ENCODE results near the gene RHBDF1. TPM values are rescaled to one million over a fixed set of nuclear protein-coding genes. Genes with fewer than 3 reads are reported as not detected.

The RHBDF1 gene
- total and polyA plus RNA-seq, 2 of the 13 experiments (the other 11 are each of a cell fraction or from before 2014, with no cell fraction given) = 5.4 to 26.9 TPM

DNA sequence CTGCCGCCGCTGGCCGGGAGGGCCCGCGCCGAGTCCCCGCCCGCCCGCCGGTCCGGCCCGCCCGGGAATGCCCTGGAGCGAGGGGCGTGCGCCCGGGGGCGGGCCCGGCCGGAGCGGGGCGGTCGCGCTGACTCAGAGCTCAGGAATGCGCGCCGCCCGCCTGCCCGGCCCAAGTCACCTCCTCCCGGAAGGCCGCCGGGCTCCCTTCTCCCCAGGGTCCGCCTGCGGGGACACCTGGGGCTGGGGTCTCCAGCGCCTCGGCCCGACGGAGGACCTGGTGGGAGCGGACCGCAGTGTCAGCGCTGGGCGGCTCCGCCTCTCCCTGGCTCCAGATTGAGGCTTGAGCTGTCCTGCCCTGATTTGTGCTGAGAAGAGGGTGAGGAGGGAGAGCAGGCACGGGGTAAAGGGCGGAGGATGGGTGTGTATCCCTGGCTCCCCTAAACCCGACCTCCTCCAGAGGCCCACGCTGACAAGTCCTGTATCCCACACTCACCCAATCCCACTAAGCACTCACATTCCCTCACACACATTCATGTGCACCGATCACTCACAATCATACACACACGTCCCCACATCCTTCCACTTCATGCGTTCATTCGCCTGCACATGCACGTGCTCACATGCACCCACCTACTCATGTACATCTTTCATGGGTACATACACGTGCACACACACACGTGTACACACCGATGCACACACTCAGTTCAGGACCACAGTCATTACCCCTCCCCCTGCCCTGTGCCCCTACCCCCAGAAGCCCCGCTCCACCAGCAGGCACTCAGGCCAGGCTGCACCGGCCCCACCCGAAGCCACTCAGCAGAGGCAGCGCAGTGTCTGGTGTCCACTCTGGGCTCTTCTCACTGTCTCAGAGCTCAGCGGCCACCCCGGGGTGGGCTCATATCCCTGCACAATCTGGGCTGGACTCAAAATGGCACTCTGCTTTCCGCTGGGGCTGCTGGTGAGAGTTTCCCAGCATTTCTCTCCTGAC, at the start of gene RHBDF1 (continued):
- TF ChIP-seq NAIF1 (CRISPR knock-in tag; IDR thresholded peaks at IDR 0.05; ENCODE audit: borderline replicate concordance) = no peak
- no peak for TF ChIP-seq ZNF678 (CRISPR knock-in tag; IDR thresholded peaks at IDR 0.05)
- TF ChIP-seq ETV6 (CRISPR knock-in tag; conservative IDR thresholded peaks at IDR 0.05) = no peak
- no peak for TF ChIP-seq HCFC1 (IDR thresholded peaks at IDR 0.05; ENCODE audit: low read depth, low read length)
- no peak for TF ChIP-seq ZNF333 (CRISPR knock-in tag; IDR thresholded peaks at IDR 0.05; ENCODE audit: borderline replicate concordance)
- TF ChIP-seq NFE2L1 (CRISPR knock-in tag; IDR thresholded peaks at IDR 0.05; ENCODE audit: borderline replicate concordance) = no peak
- no peak for TF ChIP-seq SAFB2 (CRISPR knock-in tag; IDR thresholded peaks at IDR 0.05; ENCODE audit: borderline replicate concordance, low read depth)
- TF ChIP-seq, protein P1, sequence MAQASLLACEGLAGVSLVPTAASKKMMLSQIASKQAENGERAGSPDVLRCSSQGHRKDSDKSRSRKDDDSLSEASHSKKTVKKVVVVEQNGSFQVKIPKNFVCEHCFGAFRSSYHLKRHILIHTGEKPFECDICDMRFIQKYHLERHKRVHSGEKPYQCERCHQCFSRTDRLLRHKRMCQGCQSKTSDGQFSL (CRISPR knock-in tag; IDR thresholded peaks at IDR 0.05) = no peak
- TF ChIP-seq, protein P2, sequence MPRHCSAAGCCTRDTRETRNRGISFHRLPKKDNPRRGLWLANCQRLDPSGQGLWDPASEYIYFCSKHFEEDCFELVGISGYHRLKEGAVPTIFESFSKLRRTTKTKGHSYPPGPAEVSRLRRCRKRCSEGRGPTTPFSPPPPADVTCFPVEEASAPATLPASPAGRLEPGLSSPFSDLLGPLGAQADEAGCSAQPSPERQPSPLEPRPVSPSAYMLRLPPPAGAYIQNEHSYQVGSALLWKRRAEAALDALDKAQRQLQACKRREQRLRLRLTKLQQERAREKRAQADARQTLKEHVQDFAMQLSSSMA (CRISPR knock-in tag; IDR thresholded peaks at IDR 0.05) = no peak
- TF ChIP-seq FOXM1 (CRISPR knock-in tag; IDR thresholded peaks at IDR 0.05) = no peak
- no peak for TF ChIP-seq HHEX (CRISPR knock-in tag; IDR thresholded peaks at IDR 0.05)
- no peak for TF ChIP-seq ZNF850 (CRISPR knock-in tag; conservative IDR thresholded peaks at IDR 0.05)
- TF ChIP-seq ZNF629 (CRISPR knock-in tag; conservative IDR thresholded peaks at IDR 0.05) = no peak
- TF ChIP-seq, protein P3, sequence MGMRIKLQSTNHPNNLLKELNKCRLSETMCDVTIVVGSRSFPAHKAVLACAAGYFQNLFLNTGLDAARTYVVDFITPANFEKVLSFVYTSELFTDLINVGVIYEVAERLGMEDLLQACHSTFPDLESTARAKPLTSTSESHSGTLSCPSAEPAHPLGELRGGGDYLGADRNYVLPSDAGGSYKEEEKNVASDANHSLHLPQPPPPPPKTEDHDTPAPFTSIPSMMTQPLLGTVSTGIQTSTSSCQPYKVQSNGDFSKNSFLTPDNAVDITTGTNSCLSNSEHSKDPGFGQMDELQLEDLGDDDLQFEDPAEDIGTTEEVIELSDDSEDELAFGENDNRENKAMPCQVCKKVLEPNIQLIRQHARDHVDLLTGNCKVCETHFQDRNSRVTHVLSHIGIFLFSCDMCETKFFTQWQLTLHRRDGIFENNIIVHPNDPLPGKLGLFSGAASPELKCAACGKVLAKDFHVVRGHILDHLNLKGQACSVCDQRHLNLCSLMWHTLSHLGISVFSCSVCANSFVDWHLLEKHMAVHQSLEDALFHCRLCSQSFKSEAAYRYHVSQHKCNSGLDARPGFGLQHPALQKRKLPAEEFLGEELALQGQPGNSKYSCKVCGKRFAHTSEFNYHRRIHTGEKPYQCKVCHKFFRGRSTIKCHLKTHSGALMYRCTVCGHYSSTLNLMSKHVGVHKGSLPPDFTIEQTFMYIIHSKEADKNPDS (CRISPR knock-in tag; IDR thresholded peaks at IDR 0.05) = no peak
- TF ChIP-seq, protein P4, sequence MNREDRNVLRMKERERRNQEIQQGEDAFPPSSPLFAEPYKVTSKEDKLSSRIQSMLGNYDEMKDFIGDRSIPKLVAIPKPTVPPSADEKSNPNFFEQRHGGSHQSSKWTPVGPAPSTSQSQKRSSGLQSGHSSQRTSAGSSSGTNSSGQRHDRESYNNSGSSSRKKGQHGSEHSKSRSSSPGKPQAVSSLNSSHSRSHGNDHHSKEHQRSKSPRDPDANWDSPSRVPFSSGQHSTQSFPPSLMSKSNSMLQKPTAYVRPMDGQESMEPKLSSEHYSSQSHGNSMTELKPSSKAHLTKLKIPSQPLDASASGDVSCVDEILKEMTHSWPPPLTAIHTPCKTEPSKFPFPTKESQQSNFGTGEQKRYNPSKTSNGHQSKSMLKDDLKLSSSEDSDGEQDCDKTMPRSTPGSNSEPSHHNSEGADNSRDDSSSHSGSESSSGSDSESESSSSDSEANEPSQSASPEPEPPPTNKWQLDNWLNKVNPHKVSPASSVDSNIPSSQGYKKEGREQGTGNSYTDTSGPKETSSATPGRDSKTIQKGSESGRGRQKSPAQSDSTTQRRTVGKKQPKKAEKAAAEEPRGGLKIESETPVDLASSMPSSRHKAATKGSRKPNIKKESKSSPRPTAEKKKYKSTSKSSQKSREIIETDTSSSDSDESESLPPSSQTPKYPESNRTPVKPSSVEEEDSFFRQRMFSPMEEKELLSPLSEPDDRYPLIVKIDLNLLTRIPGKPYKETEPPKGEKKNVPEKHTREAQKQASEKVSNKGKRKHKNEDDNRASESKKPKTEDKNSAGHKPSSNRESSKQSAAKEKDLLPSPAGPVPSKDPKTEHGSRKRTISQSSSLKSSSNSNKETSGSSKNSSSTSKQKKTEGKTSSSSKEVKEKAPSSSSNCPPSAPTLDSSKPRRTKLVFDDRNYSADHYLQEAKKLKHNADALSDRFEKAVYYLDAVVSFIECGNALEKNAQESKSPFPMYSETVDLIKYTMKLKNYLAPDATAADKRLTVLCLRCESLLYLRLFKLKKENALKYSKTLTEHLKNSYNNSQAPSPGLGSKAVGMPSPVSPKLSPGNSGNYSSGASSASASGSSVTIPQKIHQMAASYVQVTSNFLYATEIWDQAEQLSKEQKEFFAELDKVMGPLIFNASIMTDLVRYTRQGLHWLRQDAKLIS (CRISPR knock-in tag; IDR thresholded peaks at IDR 0.05) = no peak
- TF ChIP-seq ARID2 (CRISPR knock-in tag; IDR thresholded peaks at IDR 0.05; ENCODE audit: borderline replicate concordance) = no peak
- TF ChIP-seq SMAD3 (CRISPR knock-in tag; IDR thresholded peaks at IDR 0.05) = no peak
- no peak for TF ChIP-seq ZNF251 (CRISPR knock-in tag; IDR thresholded peaks at IDR 0.05)
- TF ChIP-seq ZNF225 (CRISPR knock-in tag; IDR thresholded peaks at IDR 0.05) = no peak
- TF ChIP-seq, protein P5, sequence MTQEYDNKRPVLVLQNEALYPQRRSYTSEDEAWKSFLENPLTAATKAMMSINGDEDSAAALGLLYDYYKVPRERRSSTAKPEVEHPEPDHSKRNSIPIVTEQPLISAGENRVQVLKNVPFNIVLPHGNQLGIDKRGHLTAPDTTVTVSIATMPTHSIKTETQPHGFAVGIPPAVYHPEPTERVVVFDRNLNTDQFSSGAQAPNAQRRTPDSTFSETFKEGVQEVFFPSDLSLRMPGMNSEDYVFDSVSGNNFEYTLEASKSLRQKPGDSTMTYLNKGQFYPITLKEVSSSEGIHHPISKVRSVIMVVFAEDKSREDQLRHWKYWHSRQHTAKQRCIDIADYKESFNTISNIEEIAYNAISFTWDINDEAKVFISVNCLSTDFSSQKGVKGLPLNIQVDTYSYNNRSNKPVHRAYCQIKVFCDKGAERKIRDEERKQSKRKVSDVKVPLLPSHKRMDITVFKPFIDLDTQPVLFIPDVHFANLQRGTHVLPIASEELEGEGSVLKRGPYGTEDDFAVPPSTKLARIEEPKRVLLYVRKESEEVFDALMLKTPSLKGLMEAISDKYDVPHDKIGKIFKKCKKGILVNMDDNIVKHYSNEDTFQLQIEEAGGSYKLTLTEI (CRISPR knock-in tag; conservative IDR thresholded peaks at IDR 0.05) = no peak
- TF ChIP-seq ZNF747 (CRISPR knock-in tag; IDR thresholded peaks at IDR 0.05; ENCODE audit: borderline replicate concordance) = no peak

Measured in HepG2 (cell line).